Nephron progenitor cell (in vitro differentiated cells): ENCODE results near the gene CAMTA1.

Source experiments
- DNase-seq: peaks from one replicate; pipeline ENCODE4 v3.0.0; 2021
- H3K27ac Mint-ChIP-seq: 2 replicates; pipeline ENCODE4 v1.8.0; 2021; ENCODE audit warnings: mild to moderate bottlenecking, moderate library complexity, mixed read lengths
- H3K27me3 Mint-ChIP-seq: 2 replicates; pipeline ENCODE4 v1.8.0; 2021; ENCODE audit warnings: mild to moderate bottlenecking, low read depth, mixed read lengths; ENCODE audit not compliant: poor library complexity
- H3K36me3 Mint-ChIP-seq: 2 replicates; pipeline ENCODE4 v1.8.0; 2021; ENCODE audit warnings: low read depth, mixed read lengths
- H3K4me1 Mint-ChIP-seq: 2 replicates; pipeline ENCODE4 v1.8.0; 2021; ENCODE audit warnings: mixed read lengths
- H3K4me3 Mint-ChIP-seq: 2 replicates; pipeline ENCODE4 v1.8.0; 2021; ENCODE audit warnings: mild to moderate bottlenecking, moderate library complexity, mixed read lengths
- H3K9me3 Mint-ChIP-seq: 2 replicates; pipeline ENCODE4 v1.8.0; 2021; ENCODE audit warnings: mild to moderate bottlenecking, moderate library complexity, mixed read lengths
- TF ChIP-seq, protein P1 (sequence below): fragments of 200-600 bp; sonication (generic); IDR thresholded peaks from 2 replicates; pipeline ENCODE4 v1.5.0; 2021; ENCODE audit warnings: antibody characterized with exemption

The CAMTA1 gene

DNA sequence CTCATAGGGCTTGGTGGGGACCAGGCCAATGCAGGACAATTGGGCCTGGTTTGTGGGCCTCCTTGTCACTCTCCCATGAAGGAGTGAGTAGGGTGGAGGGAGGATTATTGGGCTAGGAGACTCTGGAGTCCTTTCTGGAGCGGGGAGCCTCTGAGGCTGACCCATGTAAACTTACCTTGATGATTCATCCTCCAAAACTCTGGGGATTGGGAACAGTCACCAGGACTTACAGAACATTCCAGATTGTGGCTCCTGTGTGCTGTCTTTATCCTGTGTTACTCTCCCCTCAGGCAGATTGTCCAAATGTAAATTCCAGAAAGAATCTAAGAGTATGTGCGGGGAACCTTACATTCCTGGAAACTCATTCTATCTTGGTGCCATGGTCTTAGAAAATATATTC lies 197.6 kb downstream of the CAMTA1 start:
- TF ChIP-seq, protein P1, sequence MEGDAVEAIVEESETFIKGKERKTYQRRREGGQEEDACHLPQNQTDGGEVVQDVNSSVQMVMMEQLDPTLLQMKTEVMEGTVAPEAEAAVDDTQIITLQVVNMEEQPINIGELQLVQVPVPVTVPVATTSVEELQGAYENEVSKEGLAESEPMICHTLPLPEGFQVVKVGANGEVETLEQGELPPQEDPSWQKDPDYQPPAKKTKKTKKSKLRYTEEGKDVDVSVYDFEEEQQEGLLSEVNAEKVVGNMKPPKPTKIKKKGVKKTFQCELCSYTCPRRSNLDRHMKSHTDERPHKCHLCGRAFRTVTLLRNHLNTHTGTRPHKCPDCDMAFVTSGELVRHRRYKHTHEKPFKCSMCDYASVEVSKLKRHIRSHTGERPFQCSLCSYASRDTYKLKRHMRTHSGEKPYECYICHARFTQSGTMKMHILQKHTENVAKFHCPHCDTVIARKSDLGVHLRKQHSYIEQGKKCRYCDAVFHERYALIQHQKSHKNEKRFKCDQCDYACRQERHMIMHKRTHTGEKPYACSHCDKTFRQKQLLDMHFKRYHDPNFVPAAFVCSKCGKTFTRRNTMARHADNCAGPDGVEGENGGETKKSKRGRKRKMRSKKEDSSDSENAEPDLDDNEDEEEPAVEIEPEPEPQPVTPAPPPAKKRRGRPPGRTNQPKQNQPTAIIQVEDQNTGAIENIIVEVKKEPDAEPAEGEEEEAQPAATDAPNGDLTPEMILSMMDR: no peak
- H3K4me1 Mint-ChIP-seq: peaks cover 17% of the 10 kb centered on the region
- H3K4me3 Mint-ChIP-seq: no peak overlapping the region
- peaks cover 34% of the 10 kb centered on the region for H3K27me3 Mint-ChIP-seq
- no peaks in the 10 kb centered on the region for H3K36me3 Mint-ChIP-seq
- peaks cover 6% of the 10 kb centered on the region for H3K9me3 Mint-ChIP-seq
- no peak overlapping the region for H3K27ac Mint-ChIP-seq
- no peak for DNase-seq

DNA sequence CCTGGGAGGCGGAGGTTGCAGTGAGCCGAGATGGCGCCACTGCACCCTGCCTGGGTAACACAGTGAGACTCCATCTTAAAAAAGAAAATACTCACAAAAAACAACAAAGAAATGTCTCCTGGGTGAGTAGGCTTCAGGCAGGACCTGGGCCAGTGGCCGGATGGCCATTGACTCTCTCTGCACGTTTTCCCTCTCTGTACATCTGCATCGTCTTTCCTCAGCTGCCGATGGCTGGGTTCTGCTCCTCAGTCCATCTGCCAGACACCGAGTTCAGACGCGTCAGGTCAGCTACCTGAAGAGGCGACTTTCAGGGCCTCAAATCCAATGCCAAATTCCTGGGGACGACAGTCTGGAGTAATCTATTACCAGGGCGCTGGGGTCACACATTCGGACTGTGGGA lies 199.3 kb downstream of the CAMTA1 start:
- H3K27ac Mint-ChIP-seq: no peak overlapping the region
- H3K27me3 Mint-ChIP-seq: peaks cover 35% of the 10 kb centered on the region
- H3K36me3 Mint-ChIP-seq: no peaks in the 10 kb centered on the region
- H3K4me3 Mint-ChIP-seq: no peak overlapping the region
- TF ChIP-seq, protein P1: no peak
- peaks cover 6% of the 10 kb centered on the region for H3K9me3 Mint-ChIP-seq
- H3K4me1 Mint-ChIP-seq: peaks cover 18% of the 10 kb centered on the region
- DNase-seq: no peak

DNA sequence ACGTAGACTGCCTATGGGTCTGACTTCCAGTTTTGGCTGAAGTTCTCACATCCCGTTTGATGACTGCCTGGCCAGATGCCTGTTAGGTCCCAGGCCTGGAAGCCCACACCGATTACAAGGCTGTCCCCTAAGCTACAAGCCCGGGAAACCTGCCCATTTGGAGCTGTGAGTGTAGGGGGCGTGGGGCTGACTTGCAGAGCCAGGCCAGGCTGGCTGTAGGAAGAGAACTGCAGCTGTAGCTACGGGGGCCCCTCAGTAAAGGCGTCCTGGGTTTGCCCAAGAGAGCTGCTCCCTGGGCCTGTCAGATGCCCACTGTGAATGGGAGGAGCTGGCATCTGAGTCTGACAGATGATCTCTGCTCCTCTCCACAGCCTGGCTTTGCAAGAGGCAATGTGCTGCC lies 199.7 kb downstream of the CAMTA1 start:
- Mint-ChIP-seq H3K27me3 (peaks cover 37% of the 10 kb centered on the region), H3K36me3 (no peaks in the 10 kb centered on the region)
- no peak for DNase-seq

DNA sequence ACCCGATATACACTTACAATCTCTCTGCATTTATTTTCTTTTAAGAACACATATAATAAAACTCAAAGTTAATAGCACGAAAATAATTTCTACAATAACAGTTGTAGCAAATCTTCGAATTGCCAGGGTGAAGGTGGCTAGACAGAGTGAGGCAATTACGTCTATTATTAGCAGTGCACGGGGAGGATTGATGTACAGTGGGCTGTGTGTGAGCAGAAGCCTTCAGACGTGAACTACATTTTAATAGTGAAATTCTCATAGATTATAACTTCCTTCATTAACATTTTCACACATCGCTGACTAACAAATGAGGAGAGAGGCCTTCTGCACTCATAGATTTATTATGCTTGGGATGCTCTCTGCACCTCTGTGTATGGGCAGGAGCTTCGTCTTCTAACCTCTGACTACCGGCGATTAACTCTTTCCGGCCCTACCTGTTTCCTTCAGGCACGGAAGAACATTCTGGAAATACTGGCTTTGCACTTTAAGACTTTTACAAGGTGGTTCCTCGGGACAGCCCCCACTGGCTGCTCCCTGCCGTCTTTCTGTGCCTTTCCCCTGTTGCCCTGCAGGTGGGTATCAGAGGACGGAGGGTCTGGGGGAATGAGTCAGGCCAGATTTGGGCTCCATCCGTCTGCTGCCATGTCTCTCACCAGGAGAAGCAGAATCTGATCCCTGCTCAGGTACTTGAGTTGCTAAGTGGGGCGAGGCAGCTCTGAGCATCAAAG lies 200.5 kb downstream of the CAMTA1 start:
- Mint-ChIP-seq H3K27ac (no peak overlapping the region), H3K4me3 (no peak overlapping the region), H3K36me3 (no peaks in the 10 kb centered on the region), H3K4me1 (peaks cover 24% of the 10 kb centered on the region), H3K9me3 (peaks cover 2% of the 10 kb centered on the region), H3K27me3 (peaks cover 31% of the 10 kb centered on the region)
- TF ChIP-seq, protein P1: no peak
- no peak for DNase-seq

More for the DNA sequence above, 199.7 kb downstream of the CAMTA1 start:
- no peak overlapping the region for H3K4me3 Mint-ChIP-seq
- H3K27ac Mint-ChIP-seq: no peak overlapping the region
- TF ChIP-seq, protein P1: no peak
- peaks cover 6% of the 10 kb centered on the region for H3K9me3 Mint-ChIP-seq
- peaks cover 23% of the 10 kb centered on the region for H3K4me1 Mint-ChIP-seq

DNA sequence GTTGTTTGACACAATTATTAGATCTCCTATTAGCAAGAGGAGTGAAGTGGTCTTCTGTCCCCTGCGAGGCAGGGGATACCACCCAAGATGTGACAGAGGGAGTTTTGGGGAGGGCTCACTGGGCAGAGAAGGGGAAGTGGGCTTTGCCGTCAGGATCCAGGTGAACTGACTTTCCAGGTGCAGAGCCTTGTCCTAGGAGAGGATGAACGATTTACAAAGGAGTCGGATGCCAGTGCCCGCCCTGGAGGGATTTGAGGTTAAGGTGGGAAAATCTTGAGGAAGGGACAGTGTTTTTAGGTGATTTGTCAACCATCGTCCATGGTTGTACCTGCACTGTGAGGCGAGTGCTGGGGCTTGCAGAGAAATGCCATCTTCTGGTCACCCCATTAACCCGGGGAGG lies 201.0 kb downstream of the CAMTA1 start:
- Mint-ChIP-seq H3K4me3 (no peak overlapping the region), H3K9me3 (no peaks in the 10 kb centered on the region), H3K36me3 (no peaks in the 10 kb centered on the region), H3K27ac (no peak overlapping the region), H3K27me3 (peaks cover 36% of the 10 kb centered on the region), H3K4me1 (peaks cover 24% of the 10 kb centered on the region)
- DNase-seq: no peak
- TF ChIP-seq, protein P1: no peak

DNA sequence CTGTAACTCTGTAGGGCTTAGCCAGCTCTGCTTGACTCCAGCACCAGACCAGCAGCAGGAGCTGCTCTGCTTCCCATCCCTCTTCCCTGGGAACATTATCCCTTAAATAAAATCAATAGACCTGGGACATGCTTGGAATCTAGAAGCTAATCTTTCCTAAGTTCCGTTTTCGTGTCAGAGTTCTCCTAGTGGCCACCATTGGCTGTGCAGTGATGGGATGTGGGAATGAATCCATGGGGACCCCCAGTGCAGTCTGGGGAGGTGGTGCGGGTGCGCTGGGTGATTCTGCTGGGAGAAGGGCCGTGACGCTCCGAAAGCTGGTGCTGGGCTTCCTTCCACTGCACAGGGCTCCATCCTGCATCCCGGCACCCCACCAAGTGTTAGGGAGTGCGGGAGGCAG lies 202.7 kb downstream of the CAMTA1 start:
- Mint-ChIP-seq H3K27me3 (peaks cover 39% of the 10 kb centered on the region), H3K4me3 (no peak overlapping the region), H3K9me3 (no peaks in the 10 kb centered on the region), H3K36me3 (no peaks in the 10 kb centered on the region), H3K4me1 (peaks cover 24% of the 10 kb centered on the region), H3K27ac (no peak overlapping the region)
- DNase-seq: no peak
- TF ChIP-seq, protein P1: peak; percentile 8
